ENCODE measurements around the gene ZBTB7C. TPM values are rescaled to one million over a fixed set of nuclear protein-coding genes. Genes with fewer than 3 reads are reported as not detected.

The ZBTB7C gene
- total and polyA plus RNA-seq, 9 of the 15 experiments (the other 6 are each of a cell fraction or from before 2014, with no cell fraction given), result not detected

- Histone ChIP-seq H3K9me3 (replicated peaks; ENCODE audit: control insufficient read depth, insufficient read depth, low read depth, low read length) (no peaks in the 10 kb centered on the region), H3K4me2 (ENCODE audit: insufficient read depth, low read length) (no peak overlapping the region), H3K4me1 (replicated peaks in 1 of 2; ENCODE audit: control insufficient read depth in 2 of 2, insufficient read depth in 2 of 2, low read length in 2 of 2) (no peaks in the 10 kb centered on the region), H3K36me3 (ENCODE audit: control insufficient read depth, insufficient read depth, low read length) (no peaks in the 10 kb centered on the region), H3K79me2 (ENCODE audit: control insufficient read depth, insufficient read depth, low read length) (no peaks in the 10 kb centered on the region), H3K9me1 (ENCODE audit: control insufficient read depth, insufficient read depth, low read length) (no peaks in the 10 kb centered on the region), H3K27ac (ENCODE audit: extremely low read depth, low read depth, low read length) (no peak overlapping the region), H3K4me3 (no peak overlapping the region), H3K27me3 (ENCODE audit: control insufficient read depth in 2 of 2, insufficient read depth in 2 of 2, low read length in 2 of 2) (peaks cover 3 to 9% of the 10 kb centered on the region in 2 experiments; a peak in 1 of 5 replicates), H2AFZ (ENCODE audit: low read depth, low read length) (no peak overlapping the region), H3K9ac (ENCODE audit: insufficient read depth in 1 of 2, low read depth in 2 of 2, low read length in 2 of 2) (no peak overlapping the region), H4K20me1 (replicated peaks; ENCODE audit: control insufficient read depth, insufficient read depth, low read length) (no peaks in the 10 kb centered on the region)
- CTCF ChIA-PET (ENCODE audit: low intra/inter-chr PET ratio), result no interaction called here
- TF ChIP-seq XRCC5 (IDR thresholded peaks at IDR 0.05; ENCODE audit: low read depth, low read length) (no peak), FOSL1 (tag; conservative IDR thresholded peaks at IDR 0.05) (no peak), ZNF76 (CRISPR knock-in tag; IDR thresholded peaks at IDR 0.05; ENCODE audit: borderline replicate concordance) (no peak), PTBP1 (IDR thresholded peaks at IDR 0.05; ENCODE audit: low read depth, low read length) (no peak), KDM2B (CRISPR knock-in tag; IDR thresholded peaks at IDR 0.05) (no peak), ZNF561 (CRISPR knock-in tag; conservative IDR thresholded peaks at IDR 0.05) (no peak), THAP7 (CRISPR knock-in tag; IDR thresholded peaks at IDR 0.05) (no peak), SFPQ (IDR thresholded peaks at IDR 0.05; ENCODE audit: low read depth, low read length) (no peak), MAFK (IDR thresholded peaks at IDR 0.05; ENCODE audit: low read length) (no peak), SREBF2 (CRISPR knock-in tag; IDR thresholded peaks at IDR 0.05) (no peak), POU5F1 (IDR thresholded peaks at IDR 0.05; ENCODE audit: borderline replicate concordance, low read depth, low read length, partially characterized antibody) (no peak)
- ATAC-seq (no peak), DNase-seq (ENCODE audit: extremely low read depth in 1 of 4, low spot score in 3 of 4) (no peak), FAIRE-seq (no peak)
- in situ Hi-C loops (cut with MboI) (no loop called here), intact Hi-C loops (cut with micrococcal nuclease) (no loop called here)
- POLR2A ChIA-PET, result interaction anchor here (0.6 kb wide), 1 partner anchor 649 kb away, joined by 3 read pairs; no protein-coding TSS in a partner anchor
- BruUV-seq (replicated peaks), result no TSS peak
- WGBS (ENCODE audit: insufficient coverage, low coverage, missing lambda C conversion rate), result 6% methylated on average over 7 of the region's 7 CpGs
These were observed 33.9 kb downstream of the ZBTB7C start for GRCh38 chr18:48375150-48375800.

Data from K562 (cell line).